Activated CD4-positive, alpha-beta T cell treated with anti-CD3 and anti-CD28 coated beads for 36 hours (primary cell): ENCODE data around the gene HIPK2. TPM values are rescaled to one million over a fixed set of nuclear protein-coding genes. Genes with fewer than 3 reads are reported as not detected.

Source experiments
- total RNA-seq, 2 experiments: library from RNA; stranded (reverse); gene quantifications; one replicate each; pipeline ENCODE4 v1.2.3, GENCODE V29; 2021

HIPK2 gene
- total RNA-seq, 2 experiments from 2014 or later: 23.9 to 36.2 TPM

Other genes with a start within 250 kb of the HIPK2 start
- 1 to 10 TPM; 3.6 to 5.1 TPM for gene TBXAS1, start 51.3 kb upstream of the HIPK2 start, total RNA-seq